OCI-LY1 (cell line): ENCODE results near the gene SLC14A1.

Experiments used
- H2AFZ ChIP-seq: fragments of 200-600 bp; sonication (generic), shearing (Covaris generic); 2 replicates; pipeline ENCODE4 v1.6.0; 2014; ENCODE audit warnings: antibody characterized with exemption, mild to moderate bottlenecking, low read length
- H3F3A ChIP-seq: fragments of 200-600 bp; sonication (generic), shearing (Covaris generic); 2 replicates; pipeline ENCODE4 v1.6.0; 2014; ENCODE audit warnings: mild to moderate bottlenecking, antibody characterized with exemption, low read length, moderate library complexity; ENCODE audit not compliant: insufficient read depth
- H3K27ac ChIP-seq: fragments of 200-600 bp; sonication (generic); 2 replicates; pipeline ENCODE4 v1.5.1; 2014; ENCODE audit warnings: low read length, mixed run types, mild to moderate bottlenecking, low read depth; ENCODE audit not compliant: poor library complexity, severe bottlenecking
- H3K27me3 ChIP-seq: fragments of 200-600 bp; sonication (generic); 2 replicates; pipeline ENCODE4 v1.6.0; 2014; ENCODE audit warnings: antibody characterized with exemption, mild to moderate bottlenecking, low read length, moderate library complexity; ENCODE audit not compliant: insufficient read depth
- H3K36me3 ChIP-seq: fragments of 200-600 bp; sonication (generic); 2 replicates; pipeline ENCODE4 v1.6.1; 2014; ENCODE audit warnings: mild to moderate bottlenecking, antibody characterized with exemption, low read length, moderate library complexity, mixed read lengths; ENCODE audit not compliant: insufficient read depth
- H3K4me1 ChIP-seq: fragments of 200-600 bp; sonication (generic); 2 replicates; pipeline ENCODE4 v1.5.1; 2014; ENCODE audit warnings: mild to moderate bottlenecking, low read length, moderate library complexity; ENCODE audit not compliant: insufficient read depth, severe bottlenecking
- H3K4me2 ChIP-seq: fragments of 200-600 bp; sonication (generic), shearing (Covaris generic); 2 replicates; pipeline ENCODE4 v1.6.1; 2014; ENCODE audit warnings: low read length
- H3K4me3 ChIP-seq: fragments of 200-600 bp; sonication (generic); 2 replicates; pipeline ENCODE4 v1.5.1; 2014; ENCODE audit warnings: low read length, low read depth, mild to moderate bottlenecking, mixed read lengths; ENCODE audit not compliant: poor library complexity, severe bottlenecking
- H3K79me2 ChIP-seq: fragments of 200-600 bp; shearing (Covaris generic); 2 replicates; pipeline ENCODE4 v1.6.1; 2016; ENCODE audit warnings: mixed run types, low read length, mixed read lengths; ENCODE audit not compliant: insufficient read depth
- H3K9ac ChIP-seq: fragments of 200-600 bp; sonication (generic), shearing (Covaris generic); 2 replicates; pipeline ENCODE4 v1.6.1; 2014; ENCODE audit warnings: mild to moderate bottlenecking, low read length, mixed read lengths
- H3K9me2 ChIP-seq: fragments of 200-600 bp; sonication (generic), shearing (Covaris generic); 2 replicates; pipeline ENCODE4 v1.6.1; 2014; ENCODE audit warnings: low read depth, mild to moderate bottlenecking, low read length, mixed read lengths
- H3K9me3 ChIP-seq: fragments of 200-600 bp; shearing (Covaris generic); 2 replicates; pipeline ENCODE4 v1.6.1; 2014; ENCODE audit warnings: low read length, mixed read lengths
- H4K20me1 ChIP-seq: fragments of 200-600 bp; sonication (generic), shearing (Covaris generic); 2 replicates; pipeline ENCODE4 v1.6.0; 2016; ENCODE audit warnings: mild to moderate bottlenecking, low read length; ENCODE audit not compliant: insufficient read depth
- CTCF ChIP-seq: fragments of 200-600 bp; sonication (generic), shearing (Covaris generic); IDR thresholded peaks from 2 replicates; pipeline ENCODE4 v1.5.1; 2017; ENCODE audit warnings: mild to moderate bottlenecking, antibody characterized with exemption, low read length, moderate library complexity, mixed read lengths
- EZH2 ChIP-seq: fragments of 200-600 bp; sonication (generic), shearing (Covaris generic); IDR thresholded peaks from 2 replicates; pipeline ENCODE4 v1.8.0; 2017; ENCODE audit warnings: borderline replicate concordance, mixed run types, mild to moderate bottlenecking, antibody characterized with exemption, low read length, moderate library complexity, mixed read lengths

The SLC14A1 gene

GRCh38 chr18:45748501-45748900 lies 24.5 kb downstream of the SLC14A1 start:
- Histone ChIP-seq H3K36me3 (no peaks in the 10 kb centered on the region), H4K20me1 (no peaks in the 10 kb centered on the region), H3K4me2 (no peak overlapping the region), H3K9me3 (no peaks in the 10 kb centered on the region), H3K27ac (no peak overlapping the region), H3K4me1 (no peaks in the 10 kb centered on the region), H3K4me3 (no peak overlapping the region), H3K9me2 (no peaks in the 10 kb centered on the region), H3K9ac (no peak overlapping the region), H3K79me2 (no peaks in the 10 kb centered on the region), H3F3A (no peaks in the 10 kb centered on the region), H3K27me3 (no peaks in the 10 kb centered on the region), H2AFZ (no peak overlapping the region)
- TF ChIP-seq EZH2 (no peak), CTCF (no peak)

- Histone ChIP-seq H3K4me1 (no peaks in the 10 kb centered on the region), H3K27me3 (no peaks in the 10 kb centered on the region), H3K9me2 (no peaks in the 10 kb centered on the region), H3K9me3 (no peaks in the 10 kb centered on the region), H3K9ac (no peak overlapping the region), H4K20me1 (no peaks in the 10 kb centered on the region), H2AFZ (no peak overlapping the region), H3K4me2 (no peak overlapping the region), H3K79me2 (no peaks in the 10 kb centered on the region), H3K27ac (no peak overlapping the region), H3K36me3 (no peaks in the 10 kb centered on the region), H3K4me3 (no peak overlapping the region), H3F3A (no peaks in the 10 kb centered on the region)
- TF ChIP-seq EZH2 (no peak), CTCF (no peak)
Observed at GRCh38 chr18:45749918-45750689, 26.1 kb downstream of the SLC14A1 start.

- no peak overlapping the region for H3K4me3 ChIP-seq
- no peaks in the 10 kb centered on the region for H3K79me2 ChIP-seq
- no peak overlapping the region for H3K27ac ChIP-seq
- no peaks in the 10 kb centered on the region for H3K9me2 ChIP-seq
- no peaks in the 10 kb centered on the region for H3K27me3 ChIP-seq
- H3F3A ChIP-seq = no peaks in the 10 kb centered on the region
- H3K4me2 ChIP-seq = no peak overlapping the region
- H3K4me1 ChIP-seq = no peaks in the 10 kb centered on the region
- TF ChIP-seq CTCF (no peak), EZH2 (no peak)
- H3K9ac ChIP-seq = no peak overlapping the region
- H3K36me3 ChIP-seq = no peaks in the 10 kb centered on the region
- H4K20me1 ChIP-seq = no peaks in the 10 kb centered on the region
- H2AFZ ChIP-seq = no peak overlapping the region
- H3K9me3 ChIP-seq = no peaks in the 10 kb centered on the region
Observed at GRCh38 chr18:45751766-45752165, 27.8 kb downstream of the SLC14A1 start.
